Right ventricle myocardium inferior (tissue), 1 donor: ENCODE data around the gene FGA. TPM values are rescaled to one million over a fixed set of nuclear protein-coding genes. Genes with fewer than 3 reads are reported as not detected.
A peak's percentile ranks its signal among the peaks of the same experiment; 100 is the strongest.

ENCODE experiments used
- ATAC-seq: fragments of 200-7000 bp; cut with Tn5 transposase; one replicate; pipeline ENCODE4 v1.9.1; 2020; ENCODE audit warnings: mild to moderate bottlenecking, moderate library complexity
- DNase-seq: peaks from one replicate; pipeline ENCODE4 v3.0.0; 2021; ENCODE audit errors: missing footprints
- intact Hi-C: fragments of 100-400 bp; cut with DNase I; formaldehyde crosslinking; loops from one replicate; pipeline ENCODE4 v1.11.0; 2022
- total RNA-seq: library from RNA; stranded (reverse); fragmentation: NEBNext Ultra II Directional; extraction: Animal tissue kit (Norgen Biotek cat#: 25700); gene quantifications from one replicate; pipeline ENCODE4 v1.2.1, GENCODE V29; 2021
- donor health status: DM: no; HTN: yes; CAD: no; lungs with severe emphysema.

FGA gene
- total RNA-seq, 1 donor from 2014 or later: not detected

DNA sequence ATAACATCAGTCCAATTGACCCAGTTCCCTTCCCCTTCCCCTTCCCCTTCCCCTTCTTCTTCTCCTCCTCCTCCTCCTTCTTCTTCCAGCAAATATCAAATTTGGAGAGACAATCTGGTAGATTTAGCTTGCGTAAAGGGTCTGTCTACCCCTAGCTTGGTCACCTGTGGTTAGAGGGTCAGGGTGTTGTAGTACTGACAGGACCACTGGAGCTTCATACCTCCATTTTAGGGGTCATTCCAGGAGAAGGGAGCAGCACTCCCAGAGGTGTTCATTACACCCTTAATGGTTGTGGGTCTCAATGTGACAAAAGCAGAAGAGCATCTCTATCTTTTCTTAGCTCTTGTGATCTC lies 31.4 kb downstream of the FGA start:
- intact Hi-C loops: no loop called here
- ATAC-seq (no peak), DNase-seq (no peak)

DNA sequence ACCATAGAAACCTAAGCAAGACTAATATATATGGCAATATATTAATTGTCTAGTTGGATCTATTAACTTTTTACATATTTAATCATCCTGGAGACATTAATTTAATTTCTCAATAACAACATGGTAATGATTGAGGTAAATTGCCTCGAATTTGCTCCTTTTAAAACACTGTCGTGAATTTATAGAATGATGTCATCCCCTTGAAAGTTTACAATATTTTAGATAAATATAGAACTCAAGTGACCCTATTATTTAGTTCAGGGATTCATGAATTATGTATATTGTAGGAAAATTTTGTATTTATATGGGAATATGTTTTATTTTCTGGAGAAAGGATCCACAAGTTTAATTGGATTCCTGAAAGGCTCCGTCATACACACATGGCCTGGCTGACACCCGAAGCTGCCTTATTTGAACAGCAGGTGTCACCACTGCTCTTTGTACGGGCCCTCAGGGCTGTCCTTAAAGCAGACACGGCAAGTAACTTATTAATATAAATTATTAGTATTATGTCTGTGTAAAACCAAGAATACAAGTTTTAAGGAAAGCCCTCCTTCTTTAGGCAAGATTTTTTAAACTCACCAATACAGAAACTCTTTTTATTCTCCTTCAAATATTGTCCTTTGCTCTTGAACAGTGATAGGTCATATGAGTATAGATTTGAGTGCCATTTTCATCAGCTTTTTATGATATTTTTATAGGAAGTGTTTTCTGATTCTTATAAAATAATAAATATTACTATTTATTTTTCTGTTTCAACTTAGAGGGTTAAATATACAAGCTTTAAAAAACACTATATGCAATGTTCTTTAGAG lies 38.5 kb downstream of the FGA start:
- intact Hi-C loops: loop anchor here (2.0 to 5.0 kb wide), 3 partner anchors 70 to 820 kb away; no protein-coding TSS in a partner anchor
- ATAC-seq: peak; percentile 69
- DNase-seq: peak; percentile 78

DNA sequence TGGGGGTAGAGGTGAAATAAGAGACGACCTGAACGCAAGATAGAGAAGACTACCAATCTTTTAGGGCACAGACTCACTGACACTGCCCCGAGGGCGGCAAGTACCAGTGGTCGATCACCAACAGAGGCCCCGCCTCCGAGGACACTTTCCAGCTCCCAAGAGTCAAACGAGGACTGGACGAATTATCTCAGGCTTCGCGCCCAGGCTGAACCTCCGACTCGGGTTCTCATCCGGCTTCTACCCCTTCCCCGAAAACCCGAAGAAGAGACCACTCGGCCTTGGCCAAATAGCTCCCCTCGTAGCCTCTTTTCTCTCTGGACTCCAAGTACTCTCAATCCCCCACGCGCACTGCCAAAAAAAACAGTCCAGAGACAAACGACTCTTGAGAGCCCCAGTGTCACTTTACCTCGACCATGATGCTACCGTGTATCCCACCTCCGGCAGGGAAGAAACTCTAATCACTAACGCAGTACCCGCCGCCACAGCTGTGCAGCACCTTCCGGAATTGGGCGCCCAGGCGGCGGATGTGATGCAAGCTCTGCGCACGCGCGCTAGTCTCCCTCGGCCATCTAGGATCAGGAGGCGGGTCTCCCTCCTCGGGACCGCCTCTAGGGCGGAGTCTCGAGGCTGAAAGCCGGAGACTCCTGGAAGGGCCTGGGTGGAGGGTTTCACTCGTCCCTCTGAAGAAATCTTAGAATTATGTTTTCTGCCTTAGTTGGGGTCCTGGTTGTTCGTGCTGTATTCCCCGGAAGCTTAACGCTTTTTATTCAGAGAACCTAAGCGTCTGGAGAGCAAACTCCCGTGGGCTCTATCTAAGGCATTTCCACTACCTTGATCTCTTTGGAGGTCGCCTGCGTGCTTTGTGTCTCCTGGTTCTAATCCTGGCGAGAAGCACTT lies 40.4 kb downstream of the FGA start, which contains the start of gene PLRG1:
PLRG1 (minus strand) TSS at position 507 of the 897 bp plus-strand sequence; CDS start at position 415, 92 bp downstream.
- ATAC-seq (peak; percentile 100), DNase-seq (peak; percentile 99)
- intact Hi-C loops: loop anchor here (5.0 kb wide), 2 partner anchors 72 to 822 kb away; no protein-coding TSS in a partner anchor

GRCh38 chr4:154545689-154546088 lies 44.9 kb downstream of the FGA start:
- ATAC-seq (no peak), DNase-seq (no peak)
- intact Hi-C loops: no loop called here

- DNase-seq (no peak), ATAC-seq (no peak)
- intact Hi-C loops: no loop called here
These were observed 48.2 kb downstream of the FGA start for GRCh38 chr4:154542271-154542879.

Other genes with a start within 250 kb of the FGA start
- gene DCHS2, start 98.9 kb downstream of the FGA start, total RNA-seq: not detected
- 36.2 TPM for gene PLRG1, start 40.3 kb downstream of the FGA start, total RNA-seq
- gene FGB, start 27.7 kb downstream of the FGA start, total RNA-seq: not detected
- not detected for gene FGG, start 21.9 kb upstream of the FGA start, total RNA-seq
- gene LRAT, start 153.3 kb upstream of the FGA start, total RNA-seq: not detected
- gene RBM46, start 190.5 kb upstream of the FGA start, total RNA-seq: not detected